Activated T-cell treated with anti-CD3 and anti-CD28 coated beads for 4 hours (primary cell): ENCODE measurements around the gene FAM151B.
"Not testable (repeated sequence)": the region's sequence is repeated elsewhere in the genome, so short reads cannot be mapped to it uniquely, and the experiment has no call there.

Source experiments
- DNase-seq: peaks from one replicate; pipeline ENCODE4 v3.0.0-alpha.2; 2020

Gene FAM151B, protein sequence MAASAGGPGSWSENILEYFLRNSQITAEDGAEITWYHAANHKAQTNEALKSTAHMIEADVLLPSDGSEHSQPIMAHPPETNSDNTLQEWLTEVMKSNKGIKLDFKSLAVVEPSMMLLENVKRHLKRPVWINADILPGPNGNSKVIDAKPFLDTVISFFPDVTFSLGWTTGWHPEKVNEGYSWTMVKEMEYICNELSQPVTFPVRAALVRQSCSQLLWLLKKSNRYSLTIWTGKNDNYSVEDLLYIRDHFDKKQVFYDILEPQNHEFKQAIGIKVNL

GRCh38 chr5:80487829-80488721 lies at the start of gene FAM151B:
TSS of gene FAM151B (plus strand) at chr5:80488100. CDS start at chr5:80488124, 24 bp downstream.
- peak; percentile 50 for DNase-seq

DNA sequence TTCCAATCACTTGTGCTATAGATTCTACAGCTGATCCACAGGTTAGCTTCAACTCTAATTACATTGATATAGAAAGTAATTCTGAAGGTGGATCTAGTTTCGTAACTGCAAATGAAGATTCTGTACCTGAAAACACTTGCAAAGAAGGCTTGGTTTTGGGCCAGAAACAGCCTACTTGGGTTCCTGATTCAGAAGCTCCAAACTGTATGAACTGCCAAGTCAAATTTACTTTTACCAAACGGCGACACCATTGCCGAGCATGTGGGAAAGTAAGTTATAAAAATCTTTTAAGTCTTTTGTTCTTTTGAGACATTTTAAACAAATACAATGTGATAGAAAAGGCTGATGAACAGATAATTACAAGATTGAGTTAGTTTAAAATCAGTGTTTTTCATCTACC lies 49.2 kb upstream of the FAM151B start:
- no peak for DNase-seq

- no peak for DNase-seq
These were observed 48.7 kb upstream of the FAM151B start for GRCh38 chr5:80439213-80439612.

DNA sequence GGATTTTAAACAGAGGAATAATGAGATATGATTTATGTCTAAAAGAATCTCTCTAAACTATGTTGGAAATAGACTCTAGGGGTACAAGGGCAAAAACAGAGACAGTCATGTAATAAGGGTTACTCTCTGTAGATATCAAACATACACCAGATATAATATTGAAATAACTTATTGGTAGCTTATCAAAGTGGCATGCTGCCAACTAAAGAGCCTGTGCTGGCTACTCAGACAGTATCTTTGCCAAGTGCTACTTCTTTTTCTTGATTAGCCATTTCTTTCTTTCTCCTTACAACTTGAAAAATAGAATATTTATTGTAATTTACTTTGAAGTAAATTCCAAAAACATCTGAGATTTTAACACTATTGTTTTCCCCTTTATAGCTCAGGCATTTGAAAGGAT lies 45.2 kb upstream of the FAM151B start:
- DNase-seq = no peak

GRCh38 chr5:80453366-80453765 lies 34.5 kb upstream of the FAM151B start:
- DNase-seq = no peak

- no peak for DNase-seq
These were observed 24.6 kb upstream of the FAM151B start for GRCh38 chr5:80463269-80463668.

DNA sequence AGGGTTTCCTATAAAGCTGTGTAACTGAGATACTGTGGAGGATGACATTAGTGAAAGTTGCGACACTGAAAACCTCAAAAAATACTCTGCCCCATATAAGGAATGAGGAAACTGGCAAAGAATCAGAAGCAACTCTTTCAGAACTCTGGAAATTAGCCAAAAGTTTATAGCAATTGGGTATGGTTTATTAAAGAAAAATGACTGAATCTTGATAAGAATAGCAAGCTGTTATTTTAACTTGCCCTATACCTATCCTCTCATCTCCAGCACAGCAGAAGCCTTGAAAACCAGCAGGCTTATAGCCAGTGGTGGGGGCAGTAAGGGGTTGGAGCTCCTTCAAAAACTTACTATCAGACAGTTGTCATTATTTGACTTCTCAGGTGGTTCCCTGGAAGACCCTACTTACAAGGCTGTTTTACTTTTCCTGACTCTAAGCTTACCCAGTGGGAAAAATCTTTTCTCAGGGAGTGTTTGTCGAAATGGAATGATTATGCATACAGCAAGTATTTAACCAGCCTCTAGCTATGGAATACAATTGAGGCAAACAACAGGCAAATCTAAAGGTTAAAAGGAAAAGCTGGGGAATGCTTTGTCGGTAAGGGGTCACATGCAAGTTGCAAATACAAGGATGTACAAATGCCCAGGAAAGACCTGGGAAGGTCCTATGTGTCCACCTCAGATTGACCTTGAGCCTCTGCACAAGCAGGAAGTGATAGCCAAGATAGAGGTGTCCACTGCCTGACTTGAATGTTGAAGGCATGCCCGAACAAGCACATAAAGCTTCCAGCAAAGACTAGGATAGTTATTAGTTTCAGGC lies 21.0 kb upstream of the FAM151B start:
- DNase-seq = no peak

DNA sequence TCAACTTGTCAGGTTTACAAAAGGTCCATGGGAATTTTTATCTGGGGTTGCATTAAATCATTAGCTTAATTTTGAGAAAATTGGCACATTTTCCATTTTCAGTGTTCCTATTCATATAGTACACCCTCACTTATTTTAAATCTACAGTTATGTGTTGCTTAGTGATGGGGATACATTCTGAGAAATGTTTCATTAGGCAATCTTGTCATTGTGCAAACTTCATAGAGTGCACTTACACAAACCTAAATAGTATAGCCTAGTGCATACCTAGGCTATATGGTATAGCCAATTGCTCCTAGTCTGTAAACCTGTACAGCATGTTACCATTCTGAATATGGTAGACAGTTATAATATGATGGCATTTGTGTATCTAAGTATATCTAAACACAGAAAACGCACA lies 19.8 kb upstream of the FAM151B start:
- no peak for DNase-seq

GRCh38 chr5:80470631-80471030 lies 17.3 kb upstream of the FAM151B start:
- DNase-seq = not testable (repeated sequence)

- no peak for DNase-seq
These were observed 13.0 kb upstream of the FAM151B start for GRCh38 chr5:80474929-80475328.

DNA sequence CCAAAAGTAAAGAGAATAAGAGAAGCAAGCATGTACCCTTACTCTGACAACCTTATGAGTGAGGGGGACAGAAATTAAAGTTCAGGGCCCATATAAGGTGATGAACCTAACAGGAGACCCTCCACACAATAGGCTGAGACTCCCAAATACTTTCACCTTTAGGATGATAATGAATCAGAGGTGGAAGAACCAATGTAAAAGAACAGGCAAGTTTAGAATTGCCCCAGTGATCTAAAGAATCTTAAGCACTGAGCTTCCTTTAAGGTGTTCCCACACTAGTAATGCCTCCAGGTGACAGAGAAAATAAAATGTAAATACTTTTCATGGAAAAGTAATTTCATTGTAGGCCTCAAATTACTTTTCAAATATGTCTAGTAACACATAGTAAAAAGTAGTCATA lies 8.2 kb upstream of the FAM151B start:
- no peak for DNase-seq

- no peak for DNase-seq
These were observed 7.5 kb upstream of the FAM151B start for GRCh38 chr5:80480354-80480753.

GRCh38 chr5:80481019-80481893 lies 6.6 kb upstream of the FAM151B start:
- no peak for DNase-seq

GRCh38 chr5:80482578-80482977 lies 5.3 kb upstream of the FAM151B start:
- no peak for DNase-seq

- DNase-seq = no peak
These were observed 4.2 kb upstream of the FAM151B start for GRCh38 chr5:80483636-80484232.

- no peak for DNase-seq
These were observed 464 bp upstream of the FAM151B start for GRCh38 chr5:80487444-80487828.

DNA sequence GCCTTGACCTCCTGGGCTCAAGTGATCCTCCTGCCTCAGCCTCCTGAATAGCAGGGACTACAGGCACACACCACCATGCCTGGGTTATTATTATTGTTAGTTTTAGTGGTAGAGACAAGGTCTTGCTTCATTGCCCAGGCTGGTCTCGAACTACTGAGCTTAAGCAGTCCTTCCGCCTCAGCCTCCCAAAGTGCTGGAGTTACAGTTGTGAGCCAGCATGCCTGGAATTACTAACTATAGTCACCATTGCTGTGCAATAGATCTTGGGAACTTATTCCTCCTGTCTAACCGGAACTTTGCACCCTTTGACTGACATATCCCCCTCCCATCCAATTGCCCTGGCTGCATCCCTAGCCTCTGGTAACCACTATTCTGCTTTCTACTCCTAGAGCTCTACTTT lies 3.4 kb downstream of the FAM151B start:
- no peak for DNase-seq

DNA sequence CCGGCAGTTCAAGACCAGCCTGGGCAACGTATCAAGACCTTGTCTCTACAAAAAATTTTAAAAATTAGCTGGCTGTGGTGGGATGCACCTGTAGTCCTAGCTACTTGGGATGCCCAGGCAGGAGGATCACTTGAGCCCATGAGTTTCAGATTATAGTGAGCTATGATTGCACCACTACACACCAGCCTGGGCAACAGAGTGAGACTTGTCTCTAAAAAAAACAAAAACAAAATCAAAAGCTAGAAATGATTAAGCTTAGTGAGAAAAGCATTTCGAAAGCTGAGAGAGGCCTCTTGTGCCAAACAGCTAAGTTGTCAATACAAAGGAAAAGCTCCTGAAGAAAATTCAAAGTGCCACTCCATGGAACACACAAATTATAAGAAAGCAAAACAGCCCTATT lies 4.8 kb downstream of the FAM151B start:
- DNase-seq = no peak

DNA sequence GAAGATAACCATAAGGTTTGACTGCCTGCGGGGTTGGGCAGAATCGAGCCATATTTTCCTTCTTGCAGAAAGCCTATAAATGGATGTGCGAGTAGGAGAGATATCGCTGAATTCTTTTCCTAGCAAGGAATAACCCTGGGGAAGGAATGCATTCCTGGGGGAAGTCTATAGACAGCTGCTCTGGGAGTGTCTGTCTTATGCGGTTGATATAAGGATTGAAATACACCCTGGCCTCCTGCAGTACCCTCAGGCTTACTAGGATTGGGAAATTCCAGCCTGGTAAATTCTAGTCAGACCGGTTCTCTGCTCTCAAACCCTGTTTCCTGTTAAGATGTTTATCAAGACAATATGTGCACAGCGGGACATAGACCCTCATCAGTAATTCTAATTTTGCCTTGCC lies 5.5 kb downstream of the FAM151B start:
- DNase-seq = not testable (repeated sequence)

- no peak for DNase-seq
These were observed 8.0 kb downstream of the FAM151B start for GRCh38 chr5:80495891-80496290.

- no peak for DNase-seq
These were observed 14.9 kb downstream of the FAM151B start for GRCh38 chr5:80502800-80503199.

DNA sequence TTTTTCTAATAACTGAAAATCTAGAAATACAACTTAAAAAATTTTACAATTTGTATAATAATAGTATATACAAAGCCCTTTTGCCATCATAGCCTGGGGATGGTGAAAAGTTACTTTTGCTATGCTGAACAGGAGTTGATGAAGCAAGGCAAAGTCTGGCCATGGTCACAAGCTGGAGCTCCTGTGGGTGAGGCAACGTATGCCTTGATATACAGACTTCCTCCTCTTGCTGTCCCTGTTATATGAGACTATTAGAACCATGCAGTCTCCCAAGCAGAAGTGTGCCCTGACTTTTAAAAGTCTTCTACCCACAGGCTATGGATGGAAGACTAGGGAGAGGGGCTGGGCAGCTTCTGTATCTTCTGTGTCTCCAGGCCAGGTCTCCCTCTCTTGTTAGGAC lies 15.7 kb downstream of the FAM151B start:
- DNase-seq = no peak
